NCI-H748 treated with DMSO at 0.1 percent for 48 hours (cell line): ENCODE data around the gene ARRB1.

ENCODE experiments used
- DNase-seq: peaks from one replicate; lab custom pipeline; 2025; lab: John Stamatoyannopoulos, UW

Gene ARRB1

DNA sequence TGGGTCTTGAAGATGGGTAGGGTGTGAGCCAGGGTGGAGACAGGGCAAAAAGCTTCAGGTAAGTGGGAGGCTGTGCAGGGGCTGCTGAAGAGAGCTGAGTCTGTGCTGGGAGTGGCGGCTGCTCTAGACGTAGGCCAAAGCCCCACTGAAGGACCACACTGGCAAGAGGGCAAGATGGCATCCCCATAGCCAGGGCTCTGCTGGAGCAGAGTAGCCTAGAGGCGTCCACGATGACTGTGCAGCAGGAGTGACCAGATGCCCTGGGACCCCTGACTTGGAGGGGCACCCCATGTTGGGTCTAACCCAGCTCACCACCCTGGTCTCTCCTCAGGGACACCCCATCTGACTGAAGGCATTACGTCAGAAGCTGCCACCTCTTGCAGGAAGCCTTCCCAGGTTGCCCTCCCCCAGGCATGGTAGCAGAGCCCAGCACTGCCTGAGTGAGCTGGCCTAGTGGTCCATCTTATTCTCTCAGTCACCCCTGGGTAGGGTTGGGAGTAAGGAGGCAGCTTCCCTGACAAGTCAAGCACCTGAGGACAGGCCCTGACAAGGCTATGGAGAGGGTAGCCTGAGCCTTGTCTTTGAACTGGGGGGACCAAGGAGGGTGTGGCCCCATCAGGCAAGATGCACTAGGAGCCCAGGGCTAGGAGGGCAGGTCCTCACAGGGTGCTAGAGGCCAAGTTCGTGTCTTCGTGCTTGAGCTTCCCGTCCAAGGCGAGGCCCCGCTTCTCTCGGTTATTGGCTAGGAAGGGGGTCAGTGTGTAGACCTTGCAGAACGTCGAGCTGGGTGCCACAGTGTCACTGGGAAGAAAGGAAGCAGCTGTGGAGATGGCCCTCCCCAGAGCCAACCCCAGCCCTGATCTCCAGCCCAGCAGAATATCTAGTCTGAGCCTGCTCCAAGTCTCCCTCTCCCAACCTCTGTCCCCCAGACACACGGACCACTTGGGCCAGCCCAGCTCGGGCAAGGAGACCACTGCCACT lies 77.8 kb downstream of the ARRB1 start:
- DNase-seq: no peak

DNA sequence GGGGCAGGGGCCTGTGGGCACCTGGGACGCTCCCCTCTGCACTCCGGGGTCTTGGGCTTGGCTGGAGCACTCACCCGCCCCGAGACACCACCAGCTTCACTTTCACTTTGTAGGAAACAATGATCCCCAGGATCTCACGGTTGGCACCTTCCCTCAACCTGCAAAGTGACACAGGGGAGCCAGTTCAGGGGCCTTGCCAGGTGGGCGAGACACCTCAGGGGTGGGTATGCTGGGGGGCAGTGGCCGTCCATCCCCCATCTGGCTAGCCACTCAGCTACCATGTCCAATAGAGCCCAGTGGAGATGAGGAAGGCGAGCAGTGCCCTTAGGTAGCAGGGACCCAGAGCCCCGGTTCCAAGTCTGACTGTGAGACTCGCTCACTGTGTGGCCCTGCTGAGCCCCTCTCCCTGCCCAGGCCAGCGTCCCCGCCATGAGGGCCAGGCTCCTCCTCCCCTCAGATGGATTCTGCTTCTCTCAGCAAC lies 78.6 kb downstream of the ARRB1 start:
- DNase-seq: no peak

DNA sequence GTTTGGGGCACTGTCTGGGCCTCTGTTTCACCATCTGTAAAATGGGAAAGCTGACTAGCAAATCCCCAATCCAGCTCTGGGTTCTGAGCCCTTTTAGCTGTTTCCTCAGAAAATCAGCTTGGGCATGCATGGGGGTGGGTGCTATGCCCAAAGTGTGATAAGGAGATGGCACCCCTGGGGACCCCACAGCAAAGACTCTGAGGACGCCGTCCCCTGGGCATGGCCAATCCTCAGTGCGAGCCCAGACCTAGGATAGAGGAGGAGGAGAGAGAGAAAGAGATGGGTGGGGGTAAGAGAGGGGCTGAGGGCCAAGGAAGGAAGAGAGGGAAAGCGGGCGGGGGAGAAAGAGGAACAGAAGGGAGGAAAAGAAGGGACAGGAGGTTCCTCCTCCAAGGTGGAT lies 79.1 kb downstream of the ARRB1 start:
- no peak for DNase-seq

DNA sequence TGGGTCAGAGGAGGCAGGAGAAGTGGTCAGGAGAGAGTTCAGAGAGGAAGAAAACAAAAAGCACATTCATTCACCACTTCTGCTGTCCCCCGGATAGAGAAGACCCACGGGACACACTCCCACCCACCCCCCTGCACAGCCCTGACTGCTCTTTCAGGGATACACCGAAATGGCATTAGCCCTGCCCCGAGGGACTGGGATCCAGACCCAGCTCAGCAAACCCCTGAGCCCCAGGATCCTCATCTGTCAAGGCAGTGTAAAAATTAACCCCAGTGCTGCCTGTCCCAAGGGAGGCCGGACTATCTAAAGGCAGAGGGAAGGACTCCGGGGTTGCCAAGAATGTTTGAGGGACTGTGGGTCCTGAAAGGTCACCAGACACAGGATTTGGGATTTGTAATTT lies 79.7 kb downstream of the ARRB1 start:
- DNase-seq: no peak

DNA sequence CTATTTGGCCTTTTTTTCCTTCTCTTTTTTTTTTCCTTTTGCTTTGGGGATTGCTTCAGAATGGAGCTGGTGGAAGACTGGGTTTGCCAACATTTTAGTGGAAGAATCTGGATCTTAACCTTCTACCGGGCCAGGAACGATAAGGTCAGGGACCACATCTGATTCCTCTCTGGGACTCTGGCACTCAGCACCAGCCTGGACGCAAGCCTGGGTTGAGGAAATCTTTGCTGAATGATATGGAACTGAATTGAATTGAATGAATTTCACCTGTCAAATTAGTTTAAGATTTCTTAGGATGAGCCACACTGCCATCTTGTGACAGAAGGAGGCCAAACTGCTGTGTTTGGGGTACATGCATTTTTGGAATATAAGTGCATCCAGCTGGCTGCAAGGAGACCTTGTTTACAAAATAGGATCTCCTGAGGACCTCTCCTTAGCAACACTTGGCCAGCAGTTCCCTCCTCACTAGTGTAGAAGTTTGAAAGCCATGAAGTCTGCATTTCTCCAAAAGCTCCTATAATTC lies 80.5 kb downstream of the ARRB1 start:
- no peak for DNase-seq

DNA sequence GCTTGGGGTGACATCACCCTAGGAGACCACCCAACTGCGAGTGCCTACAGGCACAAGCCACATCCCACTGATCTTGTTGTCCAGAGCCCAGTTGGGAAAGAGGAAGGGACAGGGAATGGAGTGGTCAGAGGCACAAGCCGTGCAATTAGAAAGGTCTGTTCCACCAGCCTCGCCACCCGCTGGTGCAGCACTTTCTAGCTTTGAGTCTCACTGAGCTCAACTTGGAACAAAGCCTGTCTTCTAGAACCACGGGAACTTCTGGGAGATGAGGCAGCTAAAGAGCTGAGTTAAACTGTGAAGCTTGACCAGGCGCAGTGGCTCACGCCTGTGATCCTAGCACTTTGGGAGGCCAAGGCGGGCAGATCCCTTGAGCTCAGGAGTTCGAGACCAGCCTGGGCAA lies 81.6 kb downstream of the ARRB1 start:
- no peak for DNase-seq

DNA sequence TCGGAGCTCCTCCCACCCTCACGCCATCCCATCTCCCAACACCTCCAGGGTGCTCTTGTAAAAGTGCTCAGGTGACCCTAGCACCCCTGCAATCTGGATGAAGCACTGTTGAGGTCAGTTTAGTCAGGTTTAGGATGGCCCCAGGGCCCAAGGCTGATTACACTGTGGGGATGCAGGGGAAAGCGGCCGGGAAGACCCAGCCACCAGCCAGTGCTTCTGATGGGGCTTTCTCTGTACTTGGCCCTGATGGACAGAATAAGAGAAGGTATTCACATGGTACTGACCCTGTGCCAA lies 82.1 kb downstream of the ARRB1 start:
- no peak for DNase-seq

DNA sequence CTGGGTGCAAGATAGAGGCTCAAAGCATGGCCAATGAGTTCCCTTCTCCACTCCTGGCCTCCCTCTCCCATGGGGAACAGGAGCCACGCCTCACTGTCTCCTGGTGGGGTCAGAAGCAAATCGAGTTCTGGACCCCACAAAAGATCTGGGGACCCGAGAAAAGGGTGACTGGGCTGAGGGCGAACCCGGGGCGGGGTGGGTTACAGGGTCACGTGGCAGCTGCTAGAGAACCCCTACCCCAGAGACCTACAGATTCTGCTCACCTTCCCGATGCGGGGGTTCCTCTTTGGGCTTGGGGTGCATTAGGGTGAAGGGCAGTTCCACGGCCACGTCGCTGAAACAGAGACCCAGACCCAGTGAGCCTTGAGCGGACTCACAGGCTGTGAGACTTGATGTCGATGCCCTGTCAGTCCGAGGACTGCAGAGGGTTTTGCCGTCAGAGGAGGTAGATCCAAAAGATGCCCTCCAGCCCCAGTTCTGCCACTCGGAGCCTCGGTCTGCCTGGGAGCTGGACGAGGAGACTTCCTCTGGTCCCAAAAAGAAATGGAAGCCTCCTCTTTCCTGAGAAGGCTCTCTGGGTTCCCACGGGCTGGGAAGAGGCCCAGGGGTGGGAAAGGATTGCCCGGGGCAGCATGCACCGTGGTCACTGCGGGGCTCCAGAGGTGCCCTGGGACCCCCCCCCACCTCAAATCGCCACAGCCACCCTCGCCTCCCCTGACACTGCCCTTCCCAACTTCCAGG lies 82.7 kb downstream of the ARRB1 start:
- no peak for DNase-seq

DNA sequence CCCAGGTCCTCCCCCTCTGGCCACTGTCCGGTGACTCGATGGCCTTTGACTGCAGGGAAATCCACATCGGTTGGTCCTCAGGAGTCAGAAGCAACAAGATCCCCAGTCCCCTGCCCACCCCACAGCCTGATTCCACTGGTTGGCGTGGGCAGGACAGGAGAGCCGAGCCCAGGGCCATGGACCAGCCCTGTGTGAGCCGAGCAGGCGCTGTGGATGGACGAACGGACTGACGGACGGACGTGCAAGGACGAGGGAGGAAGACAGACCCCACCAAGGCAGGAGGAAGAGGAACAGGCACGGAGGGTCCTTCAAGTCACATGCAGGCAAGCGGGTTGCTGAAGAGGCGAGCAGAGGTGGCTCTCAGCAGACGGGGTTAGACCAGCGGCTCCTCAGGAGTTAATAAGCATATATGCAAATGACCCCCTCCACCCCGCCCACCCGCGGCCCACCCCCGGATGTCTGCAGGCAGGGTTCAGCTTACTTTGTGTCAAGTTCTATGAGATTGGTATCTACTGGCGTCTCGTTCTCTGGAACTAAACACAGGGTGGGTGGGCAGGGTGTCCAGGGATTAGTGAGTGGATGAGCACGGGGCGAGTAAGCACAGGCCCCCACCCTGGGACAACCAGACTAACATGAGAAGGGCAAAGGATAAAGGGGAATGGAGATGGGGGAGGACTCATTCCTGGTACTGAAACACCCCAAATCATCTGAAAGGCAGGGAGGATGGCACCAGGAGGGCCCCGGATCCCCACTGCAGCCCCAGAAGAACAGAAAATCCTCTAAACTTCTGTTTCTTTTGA lies 84.1 kb downstream of the ARRB1 start:
- no peak for DNase-seq

DNA sequence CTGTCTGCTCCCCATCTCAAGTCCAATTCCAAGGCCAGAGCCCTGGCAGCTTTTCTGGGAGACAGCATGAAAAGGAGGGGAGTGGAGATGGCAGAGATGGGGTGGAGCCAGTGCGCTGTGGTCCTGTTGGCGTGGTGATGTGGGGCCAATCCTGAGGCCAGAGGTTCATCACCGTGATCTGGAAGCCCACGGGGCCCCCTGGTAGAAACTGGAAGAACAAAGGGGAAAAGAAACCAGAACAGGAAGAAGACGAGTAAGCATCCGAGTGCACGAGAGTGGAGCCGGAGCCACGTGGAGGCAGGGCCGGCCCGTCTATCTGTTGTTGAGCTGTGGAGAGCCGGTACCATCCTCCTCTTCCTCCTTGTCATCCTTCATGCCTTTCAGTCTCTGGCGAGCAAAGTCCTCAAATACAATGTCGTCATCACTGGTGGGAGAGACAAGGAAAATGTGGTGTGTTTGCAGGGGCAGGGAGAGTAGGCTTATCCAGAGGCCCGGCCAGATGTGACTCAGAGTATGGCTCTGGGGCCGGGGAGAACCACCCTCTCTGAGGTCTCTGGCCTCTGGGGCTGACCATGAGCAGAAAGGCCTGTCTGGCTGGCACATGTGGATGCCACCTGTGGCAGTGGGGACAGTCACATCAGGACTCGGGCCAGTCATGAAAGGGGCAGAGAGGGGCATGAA lies 85.5 kb downstream of the ARRB1 start:
- DNase-seq: no peak

DNA sequence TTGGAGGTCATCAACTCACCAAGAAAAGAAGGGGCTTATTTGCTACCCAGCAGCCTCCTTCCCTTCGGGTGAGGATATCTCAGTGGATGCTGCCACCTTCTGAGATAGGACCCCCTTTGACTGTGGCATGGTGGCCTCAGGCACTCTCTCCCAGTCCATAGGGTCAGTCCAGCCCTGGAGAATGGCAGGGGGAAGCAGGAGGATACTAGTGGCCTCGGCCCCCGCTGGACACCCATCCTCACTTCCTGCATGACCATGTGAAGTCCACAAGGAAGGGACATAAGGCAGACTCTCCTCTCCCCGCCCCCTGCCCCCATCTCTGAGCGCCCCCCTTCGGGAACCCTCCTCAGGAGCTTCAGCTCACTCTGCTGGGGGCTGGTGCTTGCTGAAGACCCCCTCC lies 86.5 kb downstream of the ARRB1 start:
- DNase-seq: no peak

DNA sequence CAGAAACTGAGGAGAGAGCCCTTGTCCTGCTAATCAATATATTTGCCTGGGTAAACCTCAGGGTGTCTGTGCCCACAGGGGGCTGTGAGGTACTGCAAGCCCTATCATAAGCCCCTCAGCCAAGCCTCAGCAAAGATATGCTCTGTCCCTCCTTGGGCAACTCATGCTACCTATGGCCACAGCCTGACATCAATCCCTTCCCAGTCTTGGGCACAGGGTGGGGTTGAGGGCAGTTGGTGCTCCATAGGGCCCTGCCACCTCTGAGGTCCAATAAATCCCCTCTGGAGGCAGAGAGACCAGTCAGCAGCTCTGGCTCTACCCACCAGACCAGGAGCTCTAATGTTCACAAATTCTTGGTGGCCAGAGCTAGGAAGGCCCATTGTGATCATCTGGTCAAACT lies 87.1 kb downstream of the ARRB1 start:
- no peak for DNase-seq

DNA sequence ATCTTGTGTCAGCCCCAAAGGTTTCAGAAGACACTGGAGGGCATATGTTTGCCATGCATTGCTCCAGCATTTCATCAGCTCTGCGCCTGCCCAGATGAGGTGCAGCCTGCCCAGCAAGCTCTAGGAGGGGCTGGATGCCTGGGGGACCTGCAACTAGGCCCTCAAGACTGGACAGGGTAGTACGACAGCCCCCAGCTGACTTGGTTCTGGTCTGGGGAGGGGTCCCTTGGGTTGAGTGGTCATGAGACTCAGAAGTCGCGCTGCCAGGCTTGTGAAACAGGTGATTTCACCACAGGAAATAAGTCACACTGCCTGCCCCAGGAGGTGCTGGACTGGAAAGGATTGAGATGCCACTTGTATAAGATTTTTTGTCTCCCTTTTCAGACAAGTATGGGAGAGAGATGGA lies 87.5 kb downstream of the ARRB1 start:
- DNase-seq: no peak

DNA sequence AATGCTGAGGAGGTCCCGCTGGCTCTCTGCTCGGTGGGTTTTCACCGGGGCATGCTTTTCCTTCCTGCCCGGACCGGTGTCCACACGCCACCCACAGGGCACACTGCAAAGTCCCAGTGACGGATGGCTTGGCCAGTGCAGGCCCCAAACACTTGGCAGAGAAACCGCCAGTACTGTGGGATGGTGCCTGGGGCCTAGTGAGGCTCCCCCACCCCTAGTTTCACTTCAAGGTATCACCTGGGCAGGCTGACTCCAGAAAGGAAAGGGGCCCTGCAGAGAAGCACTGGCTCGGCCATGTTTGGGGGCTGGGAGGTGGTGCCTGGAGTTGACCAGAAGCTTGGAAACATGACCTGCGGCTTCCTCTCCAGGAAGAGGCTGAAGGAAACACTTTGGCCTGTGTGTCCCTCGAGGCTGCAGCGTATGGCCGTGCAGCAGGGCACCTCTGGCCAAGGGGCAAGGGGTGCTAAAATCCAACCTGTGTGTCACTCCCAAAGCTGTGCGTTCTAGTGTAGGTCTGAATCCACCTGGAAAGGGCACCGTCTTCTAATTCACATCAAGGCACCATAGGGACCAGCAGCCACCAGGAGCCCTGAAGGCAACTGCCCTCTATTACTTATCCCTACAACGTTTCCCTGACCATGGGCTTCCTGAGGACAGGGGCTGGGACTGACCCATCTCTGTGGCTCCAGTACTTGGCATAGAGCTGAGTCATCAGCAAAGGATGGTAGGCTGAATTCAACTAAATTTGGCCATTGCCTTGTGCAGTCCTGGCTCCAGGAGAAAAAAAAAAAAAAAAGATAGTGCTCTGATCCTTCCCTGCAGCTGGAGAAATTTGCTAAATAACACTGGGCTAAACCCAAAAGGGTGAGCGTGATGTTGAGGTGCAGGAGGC lies 88.3 kb downstream of the ARRB1 start:
- no peak for DNase-seq

DNA sequence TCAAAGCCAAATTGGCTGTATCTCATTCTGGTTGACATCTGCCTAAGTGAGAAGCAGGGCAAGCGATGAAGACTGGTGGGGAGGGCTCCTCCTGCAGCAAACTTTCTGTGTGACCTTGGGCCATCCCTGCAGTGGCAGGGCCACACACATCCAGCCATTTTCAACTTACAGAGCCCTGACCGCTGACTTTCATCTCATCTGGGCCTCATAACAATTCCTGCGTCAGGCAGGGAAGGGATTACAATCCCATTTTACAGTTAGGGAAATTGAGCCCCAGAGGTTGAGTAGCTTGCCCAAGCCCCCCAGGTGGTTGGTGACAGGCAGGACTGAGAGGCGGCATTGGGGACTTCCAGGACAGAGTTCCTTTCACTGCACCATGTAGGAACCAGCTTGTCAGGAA lies 89.0 kb downstream of the ARRB1 start:
- DNase-seq: no peak

DNA sequence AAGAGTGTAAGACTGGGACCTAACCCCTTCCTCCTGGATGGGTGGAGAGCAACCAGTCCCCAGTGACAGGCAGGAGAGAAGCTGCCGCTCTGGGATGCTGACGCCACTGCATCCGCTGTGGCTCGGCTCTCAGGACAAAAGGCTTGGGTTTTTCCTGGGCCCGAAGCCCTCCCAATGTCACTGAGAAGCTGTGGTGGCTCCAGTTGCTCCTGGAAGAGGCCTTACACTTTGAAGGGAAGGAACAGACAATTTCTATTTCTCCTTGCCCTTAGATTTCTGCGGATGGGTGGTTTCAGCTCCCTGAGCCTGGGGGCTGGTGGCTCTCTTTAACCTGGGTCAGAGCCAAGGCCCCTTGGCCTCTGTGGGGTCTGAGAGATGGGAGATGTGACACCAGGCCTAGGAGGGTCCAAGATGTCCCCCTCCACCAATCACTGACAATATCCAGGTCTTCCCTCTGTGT lies 89.5 kb downstream of the ARRB1 start:
- no peak for DNase-seq

DNA sequence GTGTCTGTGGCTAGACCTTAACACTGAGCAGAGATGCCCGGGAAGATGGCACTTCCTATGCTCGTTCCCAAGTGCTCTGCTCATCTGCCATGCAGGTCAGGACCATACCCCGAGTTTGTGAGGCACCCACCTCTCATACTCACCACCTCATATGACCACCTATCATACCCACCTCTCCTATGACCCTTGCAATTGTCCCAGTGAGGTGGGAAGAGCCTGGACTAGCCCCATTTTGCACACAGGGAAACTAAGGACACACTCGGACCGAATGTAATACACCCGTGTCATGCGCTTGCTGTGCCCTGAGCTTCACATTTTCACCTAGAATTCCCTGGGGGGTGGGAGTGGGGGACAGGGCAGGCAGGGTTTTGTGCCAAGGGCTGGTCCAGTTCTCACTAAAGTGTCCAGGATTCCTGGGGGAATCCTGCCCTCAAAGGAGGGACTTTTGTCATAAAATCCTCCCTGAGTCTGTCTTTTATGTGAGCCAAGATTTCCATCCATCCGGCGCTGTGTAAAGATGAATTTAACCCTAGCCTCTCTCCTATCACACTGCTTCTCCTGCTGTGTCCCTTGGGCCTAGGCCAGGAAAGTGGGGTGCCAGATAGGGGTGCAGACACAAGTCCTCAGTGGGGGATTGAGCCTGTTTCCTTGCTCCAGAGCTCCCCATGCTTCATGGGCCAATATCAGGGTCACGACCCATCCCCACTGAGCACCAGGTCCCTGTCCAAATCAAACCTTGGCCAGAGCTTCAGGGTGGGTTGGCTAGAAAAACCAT lies 90.9 kb downstream of the ARRB1 start:
- DNase-seq: no peak

DNA sequence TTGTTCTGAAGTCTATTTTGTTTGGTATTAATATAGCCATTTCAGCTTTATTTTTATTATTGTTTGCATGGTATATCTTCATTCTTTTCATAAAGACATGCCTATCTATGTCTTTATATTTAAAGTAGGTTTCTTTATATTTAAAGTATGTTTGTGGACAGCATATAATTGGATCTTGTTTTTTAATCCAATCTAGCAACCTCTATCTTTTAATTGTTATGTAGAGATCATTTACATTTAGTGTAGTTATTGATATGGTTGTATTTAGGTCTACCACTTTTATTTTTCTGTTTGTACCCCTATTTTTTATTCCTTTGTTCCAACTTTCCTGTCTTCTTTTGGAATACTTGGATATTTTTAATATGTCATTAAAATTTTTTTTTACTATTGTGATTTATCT lies 97.1 kb downstream of the ARRB1 start:
- DNase-seq: no peak

DNA sequence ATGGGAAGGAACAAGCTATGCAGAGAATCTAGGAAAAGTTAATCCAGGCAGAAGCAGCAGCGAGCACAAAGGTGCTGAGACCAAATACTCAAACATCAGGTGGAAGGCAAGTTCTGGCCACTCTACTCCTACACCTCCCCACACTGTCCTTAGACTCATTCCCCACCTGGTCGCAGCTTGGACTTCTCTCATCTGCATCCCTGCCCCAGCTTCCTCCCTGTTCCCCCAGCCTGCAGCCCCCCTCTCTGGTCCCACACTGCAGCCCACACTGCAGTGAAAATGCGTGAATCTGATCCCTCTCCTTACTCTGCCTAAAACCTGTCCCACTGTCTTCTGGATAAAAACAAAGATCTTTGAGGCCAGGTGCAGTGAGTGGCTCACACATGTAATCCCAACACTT lies 101.8 kb downstream of the ARRB1 start:
- no peak for DNase-seq

DNA sequence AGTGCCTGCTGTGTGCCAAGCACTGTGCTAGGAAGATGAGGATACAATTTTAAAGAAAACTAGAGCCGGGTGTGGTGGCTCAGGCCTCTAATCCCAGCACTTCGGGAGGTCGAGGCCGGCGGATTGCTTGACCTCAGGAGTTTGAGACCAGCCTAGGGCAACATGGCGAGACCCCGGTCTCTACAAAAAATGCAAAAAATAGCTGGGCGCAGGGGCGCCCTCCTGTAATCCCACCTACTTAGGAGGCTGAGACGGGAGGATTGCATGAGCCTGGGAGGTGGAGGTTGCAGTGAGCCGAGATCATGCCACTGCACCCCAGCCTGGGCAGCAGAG lies 102.6 kb downstream of the ARRB1 start:
- no peak for DNase-seq
